Fibroblast of pulmonary artery (primary cell): ENCODE measurements around the gene OPTN.
A peak's percentile ranks its signal among the peaks of the same experiment; 100 is the strongest.

Experiments
- DNase-seq: peaks from one replicate; pipeline ENCODE4 v3.0.0-alpha.2; 2010; ENCODE audit warnings: low read depth
- H3K4me3 ChIP-seq: replicated peaks from 2 replicates; pipeline ENCODE4 v1.5.1; 2011; ENCODE audit warnings: low read depth, mild to moderate bottlenecking, control low read depth, low read length, moderate library complexity
- CTCF ChIP-seq: IDR thresholded peaks from 2 replicates; pipeline ENCODE4 v1.5.1; 2011; ENCODE audit warnings: mild to moderate bottlenecking, control low read depth, low read length, inconsistent platforms; ENCODE audit errors: missing control alignments

Gene OPTN

GRCh38 chr10:13099144-13099665 lies 758 bp upstream of the OPTN start:
- peak; percentile 53 for TF ChIP-seq CTCF
- peak overlapping the region; percentile 85 for H3K4me3 ChIP-seq
- DNase-seq, result peak; percentile 68

- TF ChIP-seq CTCF, result no peak
- H3K4me3 ChIP-seq, result peak overlapping the region; percentile 85
- peak; percentile 30 for DNase-seq
Measured at GRCh38 chr10:13100349-13101294, 659 bp downstream of the OPTN start.

- peak; percentile 45 for DNase-seq
- no peak for TF ChIP-seq CTCF
- peak overlapping the region; percentile 33 for H3K4me3 ChIP-seq
Measured at GRCh38 chr10:13102002-13102794, 2.2 kb downstream of the OPTN start.

GRCh38 chr10:13103554-13103953 lies 3.6 kb downstream of the OPTN start:
- no peak for DNase-seq
- H3K4me3 ChIP-seq, result no peak overlapping the region
- TF ChIP-seq CTCF, result no peak

GRCh38 chr10:13104697-13105096 lies 4.7 kb downstream of the OPTN start:
- no peak for TF ChIP-seq CTCF
- H3K4me3 ChIP-seq, result no peak overlapping the region
- no peak for DNase-seq

- no peak for TF ChIP-seq CTCF
- H3K4me3 ChIP-seq, result no peak overlapping the region
- DNase-seq, result no peak
Measured at GRCh38 chr10:13105184-13105583, 5.2 kb downstream of the OPTN start.
